IPS-15b (cell line): ENCODE measurements around the gene FUT6.
"Not testable (repeated sequence)": the region's sequence is repeated elsewhere in the genome, so short reads cannot be mapped to it uniquely, and the experiment has no call there.

Experiments used
- H3K27me3 ChIP-seq: one replicate; pipeline ENCODE4 v1.6.1; 2013; ENCODE audit warnings: low read length; ENCODE audit not compliant: control insufficient read depth, insufficient read depth
- H3K36me3 ChIP-seq: one replicate; pipeline ENCODE4 v1.6.1; 2013; ENCODE audit warnings: low read length; ENCODE audit not compliant: control insufficient read depth, insufficient read depth
- H3K4me1 ChIP-seq: one replicate; pipeline ENCODE4 v1.6.1; 2013; ENCODE audit warnings: mild to moderate bottlenecking, low read length; ENCODE audit not compliant: control insufficient read depth, insufficient read depth
- H3K4me3 ChIP-seq: one replicate; pipeline ENCODE4 v1.5.1; 2013; ENCODE audit warnings: low read depth, low read length
- H3K9ac ChIP-seq: one replicate; pipeline ENCODE4 v1.6.1; 2013; ENCODE audit warnings: low read depth, mild to moderate bottlenecking, low read length
- H3K9me3 ChIP-seq: one replicate; pipeline ENCODE4 v1.6.1; 2013; ENCODE audit warnings: mild to moderate bottlenecking, low read length; ENCODE audit not compliant: control insufficient read depth, insufficient read depth

The FUT6 gene

GRCh38 chr19:5873617-5874199, 34.2 kb upstream of the FUT6 start:
- H3K9ac ChIP-seq = no peak overlapping the region
- no peaks in the 10 kb centered on the region for H3K4me1 ChIP-seq
- H3K36me3 ChIP-seq = no peaks in the 10 kb centered on the region
- no peak overlapping the region for H3K4me3 ChIP-seq
- no peaks in the 10 kb centered on the region for H3K27me3 ChIP-seq
- H3K9me3 ChIP-seq = no peaks in the 10 kb centered on the region

GRCh38 chr19:5870986-5871394, 31.5 kb upstream of the FUT6 start:
- no peak overlapping the region for H3K9ac ChIP-seq
- no peaks in the 10 kb centered on the region for H3K9me3 ChIP-seq
- H3K4me3 ChIP-seq = no peak overlapping the region
- no peaks in the 10 kb centered on the region for H3K36me3 ChIP-seq
- H3K4me1 ChIP-seq = no peaks in the 10 kb centered on the region
- no peaks in the 10 kb centered on the region for H3K27me3 ChIP-seq

GRCh38 chr19:5867201-5868136, 28.0 kb upstream of the FUT6 start:
- Histone ChIP-seq H3K4me1 (no peaks in the 10 kb centered on the region), H3K9me3 (no peaks in the 10 kb centered on the region), H3K27me3 (no peaks in the 10 kb centered on the region), H3K36me3 (peaks cover 2% of the 10 kb centered on the region), H3K4me3 (no peak overlapping the region), H3K9ac (no peak overlapping the region)

- Histone ChIP-seq H3K9ac (no peak overlapping the region), H3K36me3 (peaks cover 2% of the 10 kb centered on the region), H3K4me3 (no peak overlapping the region), H3K4me1 (no peaks in the 10 kb centered on the region), H3K9me3 (no peaks in the 10 kb centered on the region), H3K27me3 (no peaks in the 10 kb centered on the region)
Observed at GRCh38 chr19:5865772-5866171, 26.3 kb upstream of the FUT6 start.

- Histone ChIP-seq H3K27me3 (no peaks in the 10 kb centered on the region), H3K4me3 (no peak overlapping the region), H3K36me3 (peaks cover 2% of the 10 kb centered on the region), H3K9ac (no peak overlapping the region), H3K9me3 (no peaks in the 10 kb centered on the region), H3K4me1 (no peaks in the 10 kb centered on the region)
Observed at GRCh38 chr19:5864725-5865486, 25.4 kb upstream of the FUT6 start.

- Histone ChIP-seq H3K4me1 (no peaks in the 10 kb centered on the region), H3K4me3 (no peak overlapping the region), H3K9me3 (no peaks in the 10 kb centered on the region), H3K27me3 (no peaks in the 10 kb centered on the region), H3K36me3 (peaks cover 2% of the 10 kb centered on the region), H3K9ac (no peak overlapping the region)
Observed at GRCh38 chr19:5864013-5864720, 24.7 kb upstream of the FUT6 start.

- no peaks in the 10 kb centered on the region for H3K4me1 ChIP-seq
- H3K9ac ChIP-seq = no peak overlapping the region
- H3K4me3 ChIP-seq = no peak overlapping the region
Observed at GRCh38 chr19:5863030-5863665, 23.6 kb upstream of the FUT6 start.

GRCh38 chr19:5857203-5858081, 17.9 kb upstream of the FUT6 start:
- Histone ChIP-seq H3K9ac (no peak overlapping the region), H3K9me3 (no peaks in the 10 kb centered on the region), H3K4me3 (no peak overlapping the region), H3K4me1 (no peaks in the 10 kb centered on the region), H3K27me3 (no peaks in the 10 kb centered on the region), H3K36me3 (no peaks in the 10 kb centered on the region)

More at GRCh38 chr19:5863030-5863665, 23.6 kb upstream of the FUT6 start:
- Histone ChIP-seq H3K36me3 (peaks cover 2% of the 10 kb centered on the region), H3K27me3 (no peaks in the 10 kb centered on the region), H3K9me3 (no peaks in the 10 kb centered on the region)

- not testable (repeated sequence) for H3K4me1 ChIP-seq, H3K9ac ChIP-seq, H3K9me3 ChIP-seq, H3K27me3 ChIP-seq, H3K4me3 ChIP-seq, H3K36me3 ChIP-seq
Observed at GRCh38 chr19:5855151-5855550, 15.6 kb upstream of the FUT6 start.

- H3K27me3 ChIP-seq, H3K4me3 ChIP-seq, H3K9ac ChIP-seq: not testable (repeated sequence)
Observed at GRCh38 chr19:5854121-5854520, 14.6 kb upstream of the FUT6 start.

More at GRCh38 chr19:5854121-5854520, 14.6 kb upstream of the FUT6 start:
- H3K4me1 ChIP-seq, H3K9me3 ChIP-seq, H3K36me3 ChIP-seq: not testable (repeated sequence)
